NCI-H146 (cell line): ENCODE measurements around the gene ZCCHC10.
"Not testable (repeated sequence)": the region's sequence is repeated elsewhere in the genome, so short reads cannot be mapped to it uniquely, and the experiment has no call there.

Experiments used
- DNase-seq: peaks from one replicate; lab custom pipeline; 2025; lab: John Stamatoyannopoulos, UW

The ZCCHC10 gene

DNA sequence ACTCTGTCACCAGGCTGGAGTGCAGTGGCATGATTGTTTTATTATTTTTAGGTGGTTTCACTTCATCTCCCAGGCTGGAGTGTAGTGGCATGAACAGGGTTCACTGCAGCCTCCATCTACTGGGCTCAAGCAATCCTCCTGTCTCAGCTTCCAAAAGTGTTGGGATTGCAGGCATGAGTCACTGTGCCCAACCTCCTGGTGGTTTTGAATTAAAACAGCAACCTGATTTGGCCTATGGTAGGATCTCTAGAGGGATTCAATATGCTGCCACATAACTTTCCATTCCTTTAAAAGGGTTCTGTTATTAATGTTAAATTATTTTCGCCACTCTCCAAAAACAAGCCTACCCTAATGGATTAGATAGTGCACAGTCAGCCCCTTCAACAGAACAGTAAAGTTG lies 15.6 kb upstream of the ZCCHC10 start:
- DNase-seq, result no peak

DNA sequence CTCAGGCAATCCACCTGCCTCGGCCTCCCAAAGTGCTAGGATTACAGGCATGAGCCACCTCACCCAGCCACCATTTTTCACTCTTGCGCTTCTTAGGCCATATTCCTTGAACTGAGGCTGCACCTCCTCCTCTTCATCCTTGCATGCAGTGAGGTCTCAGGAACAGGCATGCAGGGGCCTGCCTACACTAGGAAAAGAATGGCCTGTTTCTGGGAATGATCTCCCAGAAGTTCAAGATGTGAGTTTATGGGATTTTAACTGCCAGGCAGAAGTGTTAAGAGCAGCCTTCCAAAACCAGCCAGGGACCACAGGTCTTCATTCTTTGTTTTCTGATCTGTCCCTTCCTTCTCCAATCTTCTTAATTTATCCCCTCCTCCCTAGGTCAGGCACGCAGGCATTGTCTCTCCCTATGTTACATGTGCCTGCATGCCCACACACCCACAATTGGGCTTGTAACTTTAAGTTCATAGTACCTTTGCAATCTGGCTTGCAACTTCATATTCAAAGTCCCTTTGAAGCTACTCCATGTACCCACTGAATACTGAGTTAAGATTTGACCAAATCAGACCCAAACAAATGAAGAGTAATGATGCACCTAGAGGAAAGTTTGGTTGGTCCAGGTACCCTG lies 14.9 kb upstream of the ZCCHC10 start:
- no peak for DNase-seq

DNA sequence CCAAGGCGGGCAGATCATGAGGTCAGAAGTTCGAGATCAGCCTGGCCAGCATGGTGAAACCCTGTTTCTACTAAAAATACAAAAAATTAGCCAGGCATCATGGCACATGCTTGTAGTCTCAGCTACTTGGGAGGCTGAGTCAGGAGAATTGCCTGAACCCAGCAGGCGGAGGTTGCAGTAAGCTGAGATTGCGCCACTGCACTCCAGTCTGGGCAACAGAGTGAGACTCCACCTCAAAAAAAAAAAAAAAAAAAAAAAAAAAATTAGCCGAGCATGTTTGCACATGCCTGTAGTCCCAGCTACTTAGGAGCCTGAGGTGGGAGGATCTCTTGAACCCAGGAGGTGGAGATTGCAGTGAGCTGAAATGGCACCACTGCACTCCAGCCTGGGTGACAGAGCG lies 10.3 kb upstream of the ZCCHC10 start:
- DNase-seq, result not testable (repeated sequence)

DNA sequence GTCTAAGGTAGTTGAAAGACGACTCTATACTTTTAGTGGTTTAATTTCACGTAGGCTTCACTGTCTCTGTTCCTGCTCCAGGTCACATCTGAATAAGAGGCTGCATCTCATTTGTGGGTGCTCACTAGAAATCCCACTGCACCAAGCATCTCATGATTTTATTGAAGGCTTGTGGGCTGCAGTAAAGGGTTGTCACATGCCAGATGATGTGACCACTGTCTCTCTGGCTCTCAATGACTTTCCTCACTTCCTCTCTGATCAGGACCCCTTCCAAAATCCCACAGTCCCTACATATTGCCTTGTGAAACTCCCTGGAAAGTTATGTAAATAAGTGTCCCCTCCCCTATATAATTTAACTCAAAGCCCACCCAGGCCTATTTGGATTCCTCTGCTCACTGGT lies 8.9 kb upstream of the ZCCHC10 start:
- no peak for DNase-seq

GRCh38 chr5:133034064-133034463 lies 7.7 kb upstream of the ZCCHC10 start:
- no peak for DNase-seq

- peak; percentile 44 for DNase-seq
These were observed 6.7 kb upstream of the ZCCHC10 start for GRCh38 chr5:133032852-133033742.

DNA sequence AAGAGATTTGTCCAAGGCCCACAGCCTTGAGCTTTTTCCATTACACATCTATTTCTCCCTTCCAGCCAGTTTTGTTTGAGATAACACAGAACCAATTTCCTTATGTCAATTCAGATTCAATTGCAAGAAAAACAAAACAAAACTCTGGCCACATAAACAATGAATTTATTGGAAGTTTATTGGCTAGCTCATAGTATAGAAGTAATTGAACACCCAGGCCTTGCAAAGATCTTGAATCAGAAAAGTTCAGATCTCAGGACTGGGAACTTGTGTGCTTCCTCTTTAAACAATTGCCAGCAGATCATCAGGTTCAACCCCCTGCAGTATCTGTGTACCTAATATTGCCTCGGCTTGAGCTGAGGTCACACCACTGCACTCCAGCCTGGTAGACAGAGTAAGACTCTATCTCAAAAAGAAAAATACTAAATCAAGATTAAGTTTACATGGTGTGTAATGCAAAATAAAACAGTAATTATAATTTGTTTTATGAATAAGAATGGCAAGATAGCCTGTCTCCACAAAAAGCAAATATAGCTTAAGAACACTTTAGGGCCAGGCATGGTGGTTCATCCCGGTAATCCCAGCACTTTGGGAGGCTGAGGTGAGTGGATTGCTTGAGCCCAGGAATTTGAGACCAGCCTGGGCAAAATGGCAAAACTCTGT lies 4.1 kb upstream of the ZCCHC10 start:
- DNase-seq, result no peak

DNA sequence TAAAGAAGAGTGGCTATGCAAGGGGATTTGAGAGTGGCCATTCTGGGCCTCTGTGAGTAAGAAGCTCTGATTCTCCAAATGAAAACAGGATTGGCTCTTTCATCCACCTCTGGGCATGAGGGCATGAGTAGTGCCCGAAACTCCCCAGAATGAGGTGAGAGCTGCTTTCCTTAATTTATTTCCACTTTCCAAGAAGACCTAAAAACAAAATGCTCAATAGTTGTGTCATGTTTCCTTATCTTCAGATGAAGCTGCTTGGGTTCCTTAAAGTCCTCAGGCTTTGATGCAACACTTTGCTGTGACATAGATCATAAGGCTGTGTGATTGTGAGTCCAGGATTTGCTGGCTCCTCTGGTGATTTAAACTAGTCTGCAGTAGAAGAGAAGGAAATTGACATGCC lies 3.1 kb upstream of the ZCCHC10 start:
- no peak for DNase-seq

- no peak for DNase-seq
These were observed 360 bp upstream of the ZCCHC10 start for GRCh38 chr5:133026664-133027153.

GRCh38 chr5:133019471-133019870 lies 6.9 kb downstream of the ZCCHC10 start:
- DNase-seq, result not testable (repeated sequence)

GRCh38 chr5:133017964-133018363 lies 8.4 kb downstream of the ZCCHC10 start:
- DNase-seq, result no peak

- DNase-seq, result no peak
These were observed 10.9 kb downstream of the ZCCHC10 start for GRCh38 chr5:133015466-133015865.

- not testable (repeated sequence) for DNase-seq
These were observed 17.9 kb downstream of the ZCCHC10 start for GRCh38 chr5:133008455-133008854.

DNA sequence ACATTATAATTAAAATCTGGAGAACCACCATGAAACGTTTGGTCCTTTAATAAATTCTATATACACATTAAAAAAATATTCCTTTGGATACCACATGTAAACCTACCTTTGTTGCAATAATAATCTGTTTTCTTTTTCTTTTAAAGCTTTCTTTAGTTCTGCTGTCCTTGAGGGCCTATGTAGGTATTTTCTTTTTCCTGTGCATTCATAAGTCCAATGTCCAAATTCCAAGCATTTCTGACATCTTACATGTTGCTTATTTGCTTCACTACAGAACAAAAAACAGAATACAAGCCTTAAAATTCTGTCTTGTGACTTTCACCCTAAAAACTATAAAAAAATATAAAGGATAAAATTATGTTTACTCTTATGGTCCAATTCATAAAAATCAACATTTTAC lies 19.7 kb downstream of the ZCCHC10 start:
- no peak for DNase-seq

- DNase-seq, result no peak
These were observed 27.1 kb downstream of the ZCCHC10 start for GRCh38 chr5:132999246-132999645.

- no peak for DNase-seq
These were observed 27.8 kb downstream of the ZCCHC10 start for GRCh38 chr5:132998556-132998955.

DNA sequence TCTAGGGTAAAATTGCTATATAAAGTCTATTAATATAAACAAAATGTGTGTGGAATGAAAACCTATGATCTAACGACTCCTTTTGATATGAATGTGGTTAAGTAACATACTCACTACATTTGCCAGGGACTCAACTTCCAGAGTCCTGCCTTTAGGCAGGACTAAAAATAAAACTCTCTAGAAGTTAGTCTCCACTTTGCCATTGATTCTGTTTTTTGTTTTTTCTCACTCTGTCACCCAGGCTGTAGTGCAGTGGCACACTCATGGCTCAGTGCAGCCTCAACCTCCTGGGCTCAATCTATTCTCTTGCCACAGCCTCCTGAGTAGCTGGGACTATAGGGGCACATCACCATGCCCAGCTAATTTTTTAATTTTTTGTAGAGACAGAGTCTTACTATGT lies 30.0 kb downstream of the ZCCHC10 start:
- DNase-seq, result no peak

- DNase-seq, result no peak
These were observed 38.6 kb downstream of the ZCCHC10 start for GRCh38 chr5:132987531-132988408.

- not testable (repeated sequence) for DNase-seq
These were observed 43.4 kb downstream of the ZCCHC10 start for GRCh38 chr5:132982971-132983370.

GRCh38 chr5:132981288-132981687 lies 45.1 kb downstream of the ZCCHC10 start:
- no peak for DNase-seq

GRCh38 chr5:132979976-132980375 lies 46.4 kb downstream of the ZCCHC10 start:
- no peak for DNase-seq
